SK-N-SH (cell line): ENCODE data around the gene HCAR2. TPM values are rescaled to one million over a fixed set of nuclear protein-coding genes. Genes with fewer than 3 reads are reported as not detected.

ENCODE experiments used
- CTCF ChIA-PET: fragments of 300-600, 350-600 bp; formaldehyde crosslinking; extraction: SDS; loops from one replicate; lab custom pipeline; 2021; lab: Yijun Ruan, JAX
- POLR2A ChIA-PET: fragments of 350-600 bp; sonication (Branson Sonifier 250); formaldehyde crosslinking; extraction: SDS; loops from one replicate; lab custom pipeline; 2020; ENCODE audit warnings: antibody characterized with exemption, inconsistent platforms; lab: Yijun Ruan, JAX
- DNase-seq: peaks from one replicate; pipeline ENCODE4 v3.0.0; 2012
- H2AFZ ChIP-seq: fragments of 200-600 bp; sonication (generic); 2 replicates; pipeline ENCODE4 v1.8.1; 2016; ENCODE audit warnings: antibody characterized with exemption, mild to moderate bottlenecking, low read depth
- H3F3A ChIP-seq: fragments of 200-600 bp; sonication (generic); replicated peaks from 2 replicates; pipeline ENCODE3; 2016; ENCODE audit warnings: antibody characterized with exemption, mild to moderate bottlenecking; ENCODE audit not compliant: insufficient read depth
- H3K27ac ChIP-seq, 2 experiments: fragments of 200-500 bp in 1 of 2; fragments of 200-600 bp in 1 of 2; sonication (Bioruptor generic) in 1 of 2; sonication (generic), shearing (Covaris generic) in 1 of 2; 2 replicates each; pipeline versions ENCODE4 v1.5.1 to v1.6.1; 2014 to 2016; ENCODE audit warnings: low read depth in 2 of 2, inconsistent platforms in 1 of 2, low read length in 1 of 2, mild to moderate bottlenecking in 1 of 2, mixed read lengths in 1 of 2
- H3K27me3 ChIP-seq: fragments of 200-600 bp; sonication (generic), shearing (Covaris generic); 2 replicates; pipeline ENCODE4 v1.6.1; 2016; ENCODE audit warnings: mixed run types; ENCODE audit not compliant: insufficient read depth
- H3K36me3 ChIP-seq, 2 experiments: fragments of 200-500 bp in 1 of 2; fragments of 200-600 bp in 1 of 2; sonication (Bioruptor generic) in 1 of 2; sonication (generic) in 1 of 2; replicated peaks in 1 of 2; 2 replicates each; pipeline versions ENCODE3 to v1.5.1; 2014 to 2016; ENCODE audit warnings: low read length in 1 of 2, mild to moderate bottlenecking in 1 of 2; ENCODE audit not compliant: insufficient read depth in 2 of 2, control insufficient read depth in 1 of 2
- H3K4me1 ChIP-seq, 2 experiments: fragments of 200-500 bp in 1 of 2; fragments of 200-600 bp in 1 of 2; sonication (Bioruptor generic) in 1 of 2; sonication (generic), shearing (Covaris generic) in 1 of 2; 2 replicates each; pipeline versions ENCODE4 v1.5.1 to v1.6.1; 2014 to 2016; ENCODE audit warnings: low read depth in 1 of 2, low read length in 1 of 2, mixed run types in 1 of 2; ENCODE audit not compliant: insufficient read depth in 2 of 2, control insufficient read depth in 1 of 2
- H3K4me2 ChIP-seq: fragments of 200-600 bp; sonication (generic), shearing (Covaris generic); 2 replicates; pipeline ENCODE4 v1.6.1; 2017; ENCODE audit warnings: mixed run types
- H3K4me3 ChIP-seq, 2 experiments: fragments of 200-500 bp in 1 of 2; fragments of 200-600 bp in 1 of 2; sonication (Bioruptor generic) in 1 of 2; sonication (generic), shearing (Covaris generic) in 1 of 2; 2 replicates each; pipeline versions ENCODE4 v1.5.1 to v1.8.1; 2014 to 2016; ENCODE audit warnings: low read depth in 2 of 2, inconsistent platforms in 1 of 2, low read length in 1 of 2, mild to moderate bottlenecking in 1 of 2, mixed read lengths in 1 of 2, moderate library complexity in 1 of 2
- H3K79me2 ChIP-seq: fragments of 200-600 bp; sonication (generic); 2 replicates; pipeline ENCODE4 v1.8.1; 2017; ENCODE audit warnings: mild to moderate bottlenecking; ENCODE audit not compliant: insufficient read depth
- H3K9ac ChIP-seq: fragments of 200-600 bp; sonication (generic); 2 replicates; pipeline ENCODE4 v1.6.1; 2017; ENCODE audit warnings: mixed run types
- H3K9me2 ChIP-seq: fragments of 200-600 bp; sonication (generic); 2 replicates; pipeline ENCODE4 v1.6.1; 2017; ENCODE audit warnings: mixed run types
- H3K9me3 ChIP-seq: fragments of 200-600 bp; sonication (generic); 2 replicates; pipeline ENCODE4 v1.6.1; 2017; ENCODE audit warnings: mixed run types, mild to moderate bottlenecking, moderate library complexity
- H4K20me1 ChIP-seq: fragments of 200-600 bp; sonication (generic); 2 replicates; pipeline ENCODE4 v1.6.1; 2017; ENCODE audit warnings: mild to moderate bottlenecking, mixed run types; ENCODE audit not compliant: insufficient read depth
- ELF1 ChIP-seq: IDR thresholded peaks from 2 replicates; pipeline ENCODE4 v1.4.0; 2012
- FOSL2 ChIP-seq: IDR thresholded peaks from 2 replicates; pipeline ENCODE4 v1.4.0; 2012; ENCODE audit warnings: low read depth, mild to moderate bottlenecking, moderate library complexity, borderline replicate concordance
- FOXM1 ChIP-seq: IDR thresholded peaks from 2 replicates; pipeline ENCODE4 v1.4.0; 2012; ENCODE audit warnings: low read depth, mild to moderate bottlenecking
- JUND ChIP-seq: IDR thresholded peaks from 2 replicates; pipeline ENCODE4 v1.4.0; 2012
- NFIC ChIP-seq: IDR thresholded peaks from 2 replicates; pipeline ENCODE4 v1.4.0; 2012; ENCODE audit warnings: borderline replicate concordance
- NRF1 ChIP-seq: IDR thresholded peaks from 2 replicates; pipeline ENCODE4 v1.6.1; 2012; ENCODE audit warnings: low read depth, mild to moderate bottlenecking, low read length
- POLR2AphosphoS5 ChIP-seq: IDR thresholded peaks from 2 replicates; pipeline ENCODE4 v1.6.1; 2012; ENCODE audit warnings: low read depth, low read length
- SMC3 ChIP-seq: IDR thresholded peaks from 2 replicates; pipeline ENCODE4 v1.6.1; 2012; ENCODE audit warnings: low read depth, low read length, improper control_type of control experiment
- WGBS: methylation state at CpG from one replicate; pipeline ENCODE4 v1.1.6; 2017; ENCODE audit warnings: low lambda C conversion rate; 5-methylcytosine and 5-hydroxymethylcytosine counted together
- polyA plus RNA-seq, 3 experiments: library from polyadenylated mRNA; depleted of rRNA; stranded (reverse); fragments of >200 nt; gene quantifications; 2 replicates each; pipeline ENCODE4 v1.2.3, GENCODE V29; 2012
- TF ChIP-seq, protein P1 (sequence below): IDR thresholded peaks from 2 replicates; pipeline ENCODE4 v1.4.0; 2012; ENCODE audit warnings: low read depth, borderline replicate concordance

Gene HCAR2
- polyA plus RNA-seq, 1 of the 3 experiments (the other 2 are of a cell fraction) = not detected

DNA sequence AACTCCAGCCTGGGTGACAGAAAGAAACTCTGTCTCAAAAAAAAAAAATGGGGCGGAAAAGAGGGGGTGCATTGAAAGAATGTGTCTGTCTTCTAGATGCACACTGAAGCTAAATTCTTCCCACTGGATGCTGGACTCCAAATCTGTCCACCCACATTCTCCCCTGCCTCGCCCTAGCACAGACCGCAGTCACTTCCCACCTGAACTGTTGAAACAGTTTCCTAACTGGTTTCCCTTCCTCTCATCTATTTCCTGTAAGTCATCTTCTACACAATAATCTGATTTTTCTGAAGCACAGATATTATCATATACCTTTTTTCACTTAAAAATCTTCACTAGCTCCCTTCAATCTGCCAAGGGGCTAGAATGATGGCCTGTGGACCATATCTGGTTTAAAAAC, 29.0 kb upstream of the HCAR2 start:
- Histone ChIP-seq H3K4me3 (no peak overlapping the region), H3K27me3 (no peaks in the 10 kb centered on the region), H3K9me2 (no peaks in the 10 kb centered on the region), H3K4me1 (no peaks in the 10 kb centered on the region), H3K9ac (no peak overlapping the region), H3K4me2 (no peak overlapping the region), H3K36me3 (no peaks in the 10 kb centered on the region), H3K79me2 (no peaks in the 10 kb centered on the region), H2AFZ (no peak overlapping the region), H3F3A (no peaks in the 10 kb centered on the region), H4K20me1 (no peaks in the 10 kb centered on the region), H3K27ac (no peak overlapping the region), H3K9me3 (no peaks in the 10 kb centered on the region)
- ChIA-PET CTCF (no interaction called here), POLR2A (interaction anchor here (0.6 kb wide), 1 partner anchor 31 kb away, joined by 3 read pairs; no protein-coding TSS in a partner anchor)
- TF ChIP-seq, protein P1, sequence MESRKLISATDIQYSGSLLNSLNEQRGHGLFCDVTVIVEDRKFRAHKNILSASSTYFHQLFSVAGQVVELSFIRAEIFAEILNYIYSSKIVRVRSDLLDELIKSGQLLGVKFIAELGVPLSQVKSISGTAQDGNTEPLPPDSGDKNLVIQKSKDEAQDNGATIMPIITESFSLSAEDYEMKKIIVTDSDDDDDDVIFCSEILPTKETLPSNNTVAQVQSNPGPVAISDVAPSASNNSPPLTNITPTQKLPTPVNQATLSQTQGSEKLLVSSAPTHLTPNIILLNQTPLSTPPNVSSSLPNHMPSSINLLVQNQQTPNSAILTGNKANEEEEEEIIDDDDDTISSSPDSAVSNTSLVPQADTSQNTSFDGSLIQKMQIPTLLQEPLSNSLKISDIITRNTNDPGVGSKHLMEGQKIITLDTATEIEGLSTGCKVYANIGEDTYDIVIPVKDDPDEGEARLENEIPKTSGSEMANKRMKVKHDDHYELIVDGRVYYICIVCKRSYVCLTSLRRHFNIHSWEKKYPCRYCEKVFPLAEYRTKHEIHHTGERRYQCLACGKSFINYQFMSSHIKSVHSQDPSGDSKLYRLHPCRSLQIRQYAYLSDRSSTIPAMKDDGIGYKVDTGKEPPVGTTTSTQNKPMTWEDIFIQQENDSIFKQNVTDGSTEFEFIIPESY = no peak
- no peak for TF ChIP-seq NFIC
- TF ChIP-seq FOXM1 = no peak
- TF ChIP-seq POLR2AphosphoS5 = no peak
- 92% methylated on average over 3 of the region's 3 CpGs for WGBS
- DNase-seq = no peak

DNA sequence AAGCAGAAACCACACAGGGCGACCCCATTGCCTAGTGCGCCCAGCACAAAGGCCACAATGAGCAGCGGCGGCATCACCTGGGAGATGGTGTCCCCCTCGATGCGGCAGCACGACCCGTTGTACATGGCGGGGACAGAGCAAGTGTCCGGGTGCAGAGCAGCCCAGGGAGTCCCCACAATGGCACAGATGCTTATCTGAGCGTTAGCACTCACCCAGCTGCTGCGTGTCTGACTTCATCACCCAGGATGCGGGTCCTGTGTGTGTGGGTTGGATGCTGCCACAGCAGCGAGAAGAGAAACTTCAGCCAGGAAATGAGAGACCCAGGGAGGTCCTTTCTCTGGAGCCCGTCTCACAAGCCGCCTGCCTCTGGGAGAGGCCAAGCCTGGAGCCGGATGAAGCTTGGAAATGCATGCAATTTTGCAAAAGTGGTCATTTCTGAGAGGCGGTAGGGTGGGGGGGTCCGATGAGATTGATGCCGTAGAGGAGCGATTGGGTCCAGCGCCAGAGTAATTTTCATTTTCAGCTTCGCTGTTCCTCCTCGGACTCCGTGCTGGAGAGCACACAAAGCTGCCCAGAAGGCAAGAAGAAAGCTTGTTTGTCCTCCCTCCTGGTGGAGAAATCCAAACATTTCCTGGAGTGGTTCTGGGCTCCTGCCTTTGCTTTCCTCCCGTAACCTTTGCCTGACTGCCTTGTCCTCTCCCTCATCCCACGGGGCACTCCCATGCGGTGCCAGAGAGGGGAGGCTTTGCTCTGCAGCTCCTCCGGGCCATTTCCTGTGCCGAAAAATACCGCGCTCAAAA, 27.3 kb upstream of the HCAR2 start, which contains the start of gene HCAR1:
TSS of gene HCAR1 (minus strand) at position 630 of the 800 bp plus-strand sequence. CDS start at position 125, 505 bp downstream.
- no peaks in the 10 kb centered on the region for H3K9me2 ChIP-seq
- H2AFZ ChIP-seq = no peak within 1 kb of the TSS
- no peaks in the 10 kb centered on the region for H3K4me1 ChIP-seq
- WGBS = 80% methylated on average over 22 of the region's 32 CpGs
- no peak within 1 kb of the TSS for H3K27ac ChIP-seq
- H3K36me3 ChIP-seq = no peaks in the 10 kb centered on the region
- POLR2A ChIA-PET = no interaction called here
- no peaks in the 10 kb centered on the region for H4K20me1 ChIP-seq
- no peak for TF ChIP-seq FOSL2
- no peak for TF ChIP-seq JUND
- no peak for TF ChIP-seq ELF1
- TF ChIP-seq SMC3 = no peak
- TF ChIP-seq NRF1 = no peak
- H3K9me3 ChIP-seq = no peaks in the 10 kb centered on the region
- no peak within 1 kb of the TSS for H3K4me2 ChIP-seq
- H3K4me3 ChIP-seq = no peak within 1 kb of the TSS
- H3K79me2 ChIP-seq = no peaks in the 10 kb centered on the region
- no peak for DNase-seq
- no peaks in the 10 kb centered on the region for H3F3A ChIP-seq
- CTCF ChIA-PET = interaction anchor here (0.5 kb wide), 1 partner anchor 76 kb away, joined by 3 read pairs; no protein-coding TSS in a partner anchor
- H3K27me3 ChIP-seq = no peaks in the 10 kb centered on the region
- H3K9ac ChIP-seq = no peak within 1 kb of the TSS
